OCI-LY3 (cell line): ENCODE measurements around the gene AUTS2.

Experiments used
- H2AFZ ChIP-seq: fragments of 200-600, 300-600 bp; shearing (Covaris generic); 2 replicates; pipeline ENCODE4 v1.6.0; 2014; ENCODE audit warnings: antibody characterized with exemption, low read depth, low read length
- H3K27ac ChIP-seq: fragments of 200-600, 300-600 bp; sonication (generic); 2 replicates; pipeline ENCODE4 v1.5.1; 2014; ENCODE audit warnings: mild to moderate bottlenecking, low read length, moderate library complexity, mixed read lengths
- H3K27me3 ChIP-seq: fragments of 200-600, 300-600 bp; sonication (generic); 2 replicates; pipeline ENCODE4 v1.6.1; 2014; ENCODE audit warnings: low read depth, low read length, mixed read lengths
- H3K36me3 ChIP-seq: fragments of 200-600, 300-600 bp; sonication (generic); replicated peaks from 2 replicates; pipeline ENCODE3; 2014; ENCODE audit warnings: low read depth, low read length, mixed read lengths
- H3K4me1 ChIP-seq: fragments of 300-600, 200-600 bp; sonication (generic); 2 replicates; pipeline ENCODE4 v1.6.1; 2014; ENCODE audit warnings: low read length, mixed read lengths
- H3K4me2 ChIP-seq: fragments of 200-600, 300-600 bp; sonication (generic); 2 replicates; pipeline ENCODE4 v1.6.1; 2014; ENCODE audit warnings: low read length, mixed read lengths
- H3K4me3 ChIP-seq: fragments of 300-600, 200-600 bp; sonication (generic); 2 replicates; pipeline ENCODE4 v1.5.1; 2014; ENCODE audit warnings: antibody characterized with exemption, mild to moderate bottlenecking, low read length, moderate library complexity
- H3K79me2 ChIP-seq: fragments of 300-600, 200-600 bp; shearing (Covaris generic); 2 replicates; pipeline ENCODE4 v1.6.1; 2014; ENCODE audit warnings: mild to moderate bottlenecking, low read length, mixed read lengths
- H3K9ac ChIP-seq: fragments of 300-600, 200-600 bp; shearing (Covaris generic); 2 replicates; pipeline ENCODE4 v1.6.0; 2014; ENCODE audit warnings: mild to moderate bottlenecking, low read length, moderate library complexity
- H3K9me3 ChIP-seq: fragments of 200-600, 300-600 bp; shearing (Covaris generic); 2 replicates; pipeline ENCODE4 v1.6.1; 2014; ENCODE audit warnings: low read length, mixed read lengths; ENCODE audit not compliant: insufficient read depth
- H4K20me1 ChIP-seq: fragments of 200-600, 300-600 bp; sonication (generic); 2 replicates; pipeline ENCODE4 v1.6.1; 2016; ENCODE audit warnings: low read length, mixed read lengths; ENCODE audit not compliant: insufficient read depth
- CTCF ChIP-seq: fragments of 200-600, 300-600 bp; sonication (generic); IDR thresholded peaks from 2 replicates; pipeline ENCODE4 v1.5.1; 2014; ENCODE audit warnings: antibody characterized with exemption, low read length, low read depth
- EZH2phosphoT487 ChIP-seq: fragments of 200-600 bp; shearing (Covaris generic); IDR thresholded peaks from 2 replicates; pipeline ENCODE4 v1.6.1; 2018; ENCODE audit warnings: antibody characterized with exemption, mixed run types, low read depth

The AUTS2 gene

GRCh38 chr7:69837387-69838068 is 239.3 kb downstream of the AUTS2 start:
- H3K79me2 ChIP-seq, result no peaks in the 10 kb centered on the region
- H3K27ac ChIP-seq, result no peak overlapping the region
- no peak overlapping the region for H3K4me2 ChIP-seq
- no peaks in the 10 kb centered on the region for H4K20me1 ChIP-seq
- H2AFZ ChIP-seq, result no peak overlapping the region
- H3K4me1 ChIP-seq, result peaks cover 5% of the 10 kb centered on the region; the same call in 1 of the 2 replicates
- no peak for TF ChIP-seq CTCF
- TF ChIP-seq EZH2phosphoT487, result no peak
- no peak overlapping the region for H3K9ac ChIP-seq
- peaks cover 7% of the 10 kb centered on the region; the same call in 1 of the 2 replicates for H3K27me3 ChIP-seq
- no peak overlapping the region for H3K4me3 ChIP-seq
- H3K36me3 ChIP-seq, result no peaks in the 10 kb centered on the region
- no peaks in the 10 kb centered on the region for H3K9me3 ChIP-seq

GRCh38 chr7:69839782-69840181 is 241.5 kb downstream of the AUTS2 start:
- Histone ChIP-seq H3K9ac (no peak overlapping the region), H2AFZ (no peak overlapping the region), H3K9me3 (no peaks in the 10 kb centered on the region), H3K4me1 (peaks cover 5% of the 10 kb centered on the region; the same call in 1 of the 2 replicates), H3K27ac (no peak overlapping the region), H3K4me3 (no peak overlapping the region), H3K27me3 (peaks cover 7% of the 10 kb centered on the region; the same call in 1 of the 2 replicates), H4K20me1 (no peaks in the 10 kb centered on the region), H3K79me2 (no peaks in the 10 kb centered on the region), H3K4me2 (no peak overlapping the region), H3K36me3 (no peaks in the 10 kb centered on the region)
- TF ChIP-seq EZH2phosphoT487 (no peak), CTCF (no peak)

GRCh38 chr7:69840248-69840647 is 242.0 kb downstream of the AUTS2 start:
- no peak overlapping the region for H3K9ac ChIP-seq

More at GRCh38 chr7:69840248-69840647, 242.0 kb downstream of the AUTS2 start:
- Histone ChIP-seq H3K79me2 (no peaks in the 10 kb centered on the region), H2AFZ (no peak overlapping the region), H3K4me3 (no peak overlapping the region), H3K4me2 (no peak overlapping the region), H3K27me3 (peaks cover 7% of the 10 kb centered on the region; the same call in 1 of the 2 replicates), H3K9me3 (no peaks in the 10 kb centered on the region), H3K4me1 (peaks cover 5% of the 10 kb centered on the region; the same call in 1 of the 2 replicates), H3K27ac (no peak overlapping the region), H3K36me3 (no peaks in the 10 kb centered on the region), H4K20me1 (no peaks in the 10 kb centered on the region)
- TF ChIP-seq EZH2phosphoT487, result no peak
- TF ChIP-seq CTCF, result no peak
